HL-60 (cell line): Measurements from ENCODE around the gene ELMO1.
A peak's percentile ranks its signal among the peaks of the same experiment; 100 is the strongest.

Source experiments
- DNase-seq, 2 experiments: peaks; one replicate each; pipeline ENCODE4 v3.0.0-alpha.2; 2010 to 2020; ENCODE audit warnings: low read depth in 1 of 2, low spot score in 1 of 2
- H3K27ac ChIP-seq: fragments of 250-450 bp; sonication (Bioruptor Pico); replicated peaks from 2 replicates; pipeline ENCODE4 v1.5.1; 2020; ENCODE audit warnings: mild to moderate bottlenecking, moderate library complexity
- H3K27me3 ChIP-seq: fragments of 250-450 bp; sonication (Bioruptor Pico); 2 replicates; pipeline ENCODE4 v1.5.1; 2021; ENCODE audit warnings: mild to moderate bottlenecking, moderate library complexity; ENCODE audit not compliant: insufficient read depth, poor library complexity, severe bottlenecking
- H3K4me3 ChIP-seq: replicated peaks from 2 replicates; pipeline ENCODE4 v1.5.1; 2011; ENCODE audit warnings: mild to moderate bottlenecking, control low read depth, low read length; ENCODE audit not compliant: insufficient read depth
- GABPA ChIP-seq: IDR thresholded peaks from 2 replicates; pipeline ENCODE4 v1.6.1; 2012; ENCODE audit warnings: low read depth
- POLR2AphosphoS5 ChIP-seq: IDR thresholded peaks from 2 replicates; pipeline ENCODE4 v1.6.1; 2012; ENCODE audit warnings: low read depth
- SPI1 ChIP-seq: IDR thresholded peaks from 2 replicates; pipeline ENCODE4 v1.6.1; 2012; ENCODE audit warnings: low read depth, mild to moderate bottlenecking, borderline replicate concordance
- TF ChIP-seq, protein P1 (sequence below): IDR thresholded peaks from 2 replicates; pipeline ENCODE4 v1.6.1; 2012; ENCODE audit warnings: low read depth; ENCODE audit not compliant: insufficient replicate concordance
- TF ChIP-seq, protein P2 (sequence below): IDR thresholded peaks from one replicate; pipeline ENCODE4 v1.5.1; 2011; ENCODE audit warnings: low read length, control low read depth, inconsistent platforms; ENCODE audit not compliant: insufficient read depth

Gene ELMO1

DNA sequence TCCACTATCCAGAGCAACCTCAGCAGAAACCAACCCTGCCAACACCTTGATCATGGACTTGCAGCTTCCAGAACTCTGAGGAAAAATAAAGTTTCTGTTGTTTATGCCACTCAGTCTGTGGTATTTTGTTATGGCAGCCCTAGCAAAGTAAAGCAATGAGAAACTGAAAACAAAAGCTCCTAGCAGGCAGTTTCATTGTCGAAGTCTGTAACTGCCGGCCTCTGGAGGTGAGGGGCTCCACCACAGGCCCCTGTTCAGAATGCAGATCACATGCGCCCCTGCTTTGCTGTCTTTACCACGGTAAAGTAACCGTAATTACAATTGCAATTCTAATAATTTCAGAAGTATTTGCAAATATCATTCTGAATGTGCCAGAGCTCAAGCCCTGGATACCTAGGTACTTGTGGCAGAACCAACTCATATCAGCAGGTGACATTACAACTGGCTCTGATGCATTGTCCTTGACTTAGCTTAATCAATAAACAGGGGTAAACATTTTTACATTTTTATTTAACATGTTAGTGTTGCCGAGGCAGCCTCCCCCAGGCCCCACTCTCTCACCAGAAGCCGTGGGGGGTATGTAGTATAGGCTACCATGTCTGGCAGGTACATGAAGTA lies 193.2 kb downstream of the ELMO1 start:
- no peaks in the 10 kb centered on the region for H3K27me3 ChIP-seq
- TF ChIP-seq GABPA (no peak), SPI1 (no peak), POLR2AphosphoS5 (no peak)
- TF ChIP-seq, protein P1, sequence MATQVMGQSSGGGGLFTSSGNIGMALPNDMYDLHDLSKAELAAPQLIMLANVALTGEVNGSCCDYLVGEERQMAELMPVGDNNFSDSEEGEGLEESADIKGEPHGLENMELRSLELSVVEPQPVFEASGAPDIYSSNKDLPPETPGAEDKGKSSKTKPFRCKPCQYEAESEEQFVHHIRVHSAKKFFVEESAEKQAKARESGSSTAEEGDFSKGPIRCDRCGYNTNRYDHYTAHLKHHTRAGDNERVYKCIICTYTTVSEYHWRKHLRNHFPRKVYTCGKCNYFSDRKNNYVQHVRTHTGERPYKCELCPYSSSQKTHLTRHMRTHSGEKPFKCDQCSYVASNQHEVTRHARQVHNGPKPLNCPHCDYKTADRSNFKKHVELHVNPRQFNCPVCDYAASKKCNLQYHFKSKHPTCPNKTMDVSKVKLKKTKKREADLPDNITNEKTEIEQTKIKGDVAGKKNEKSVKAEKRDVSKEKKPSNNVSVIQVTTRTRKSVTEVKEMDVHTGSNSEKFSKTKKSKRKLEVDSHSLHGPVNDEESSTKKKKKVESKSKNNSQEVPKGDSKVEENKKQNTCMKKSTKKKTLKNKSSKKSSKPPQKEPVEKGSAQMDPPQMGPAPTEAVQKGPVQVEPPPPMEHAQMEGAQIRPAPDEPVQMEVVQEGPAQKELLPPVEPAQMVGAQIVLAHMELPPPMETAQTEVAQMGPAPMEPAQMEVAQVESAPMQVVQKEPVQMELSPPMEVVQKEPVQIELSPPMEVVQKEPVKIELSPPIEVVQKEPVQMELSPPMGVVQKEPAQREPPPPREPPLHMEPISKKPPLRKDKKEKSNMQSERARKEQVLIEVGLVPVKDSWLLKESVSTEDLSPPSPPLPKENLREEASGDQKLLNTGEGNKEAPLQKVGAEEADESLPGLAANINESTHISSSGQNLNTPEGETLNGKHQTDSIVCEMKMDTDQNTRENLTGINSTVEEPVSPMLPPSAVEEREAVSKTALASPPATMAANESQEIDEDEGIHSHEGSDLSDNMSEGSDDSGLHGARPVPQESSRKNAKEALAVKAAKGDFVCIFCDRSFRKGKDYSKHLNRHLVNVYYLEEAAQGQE = no peak
- TF ChIP-seq, protein P2, sequence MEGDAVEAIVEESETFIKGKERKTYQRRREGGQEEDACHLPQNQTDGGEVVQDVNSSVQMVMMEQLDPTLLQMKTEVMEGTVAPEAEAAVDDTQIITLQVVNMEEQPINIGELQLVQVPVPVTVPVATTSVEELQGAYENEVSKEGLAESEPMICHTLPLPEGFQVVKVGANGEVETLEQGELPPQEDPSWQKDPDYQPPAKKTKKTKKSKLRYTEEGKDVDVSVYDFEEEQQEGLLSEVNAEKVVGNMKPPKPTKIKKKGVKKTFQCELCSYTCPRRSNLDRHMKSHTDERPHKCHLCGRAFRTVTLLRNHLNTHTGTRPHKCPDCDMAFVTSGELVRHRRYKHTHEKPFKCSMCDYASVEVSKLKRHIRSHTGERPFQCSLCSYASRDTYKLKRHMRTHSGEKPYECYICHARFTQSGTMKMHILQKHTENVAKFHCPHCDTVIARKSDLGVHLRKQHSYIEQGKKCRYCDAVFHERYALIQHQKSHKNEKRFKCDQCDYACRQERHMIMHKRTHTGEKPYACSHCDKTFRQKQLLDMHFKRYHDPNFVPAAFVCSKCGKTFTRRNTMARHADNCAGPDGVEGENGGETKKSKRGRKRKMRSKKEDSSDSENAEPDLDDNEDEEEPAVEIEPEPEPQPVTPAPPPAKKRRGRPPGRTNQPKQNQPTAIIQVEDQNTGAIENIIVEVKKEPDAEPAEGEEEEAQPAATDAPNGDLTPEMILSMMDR = no peak
- H3K27ac ChIP-seq = no peak overlapping the region
- no peak for DNase-seq
- H3K4me3 ChIP-seq = no peak overlapping the region

DNA sequence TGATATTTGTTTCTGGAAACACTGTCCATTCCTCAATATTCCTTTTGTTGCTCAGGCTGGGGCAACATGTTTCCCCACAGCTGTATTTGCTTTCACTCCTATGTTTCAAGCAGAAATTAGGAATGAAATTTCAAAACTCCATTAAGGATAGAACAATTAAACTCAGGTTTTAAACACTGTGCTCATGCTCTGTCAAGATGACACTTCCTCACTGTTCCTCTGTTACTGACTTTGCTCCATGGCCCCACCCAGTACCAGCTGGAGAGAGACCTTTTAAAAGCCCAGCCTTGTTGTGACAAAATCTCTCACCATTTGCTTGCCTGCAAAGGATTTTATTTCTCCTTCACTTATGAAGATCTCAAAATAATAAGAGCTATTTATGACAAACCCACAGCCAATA lies 197.4 kb downstream of the ELMO1 start:
- DNase-seq = peak in 1 of 2 experiments; percentile 38
- Histone ChIP-seq H3K27me3 (no peaks in the 10 kb centered on the region), H3K4me3 (no peak overlapping the region), H3K27ac (no peak overlapping the region)
- no peak for TF ChIP-seq POLR2AphosphoS5
- TF ChIP-seq SPI1 = peak; percentile 51; the same call in 1 of the 2 replicates

DNA sequence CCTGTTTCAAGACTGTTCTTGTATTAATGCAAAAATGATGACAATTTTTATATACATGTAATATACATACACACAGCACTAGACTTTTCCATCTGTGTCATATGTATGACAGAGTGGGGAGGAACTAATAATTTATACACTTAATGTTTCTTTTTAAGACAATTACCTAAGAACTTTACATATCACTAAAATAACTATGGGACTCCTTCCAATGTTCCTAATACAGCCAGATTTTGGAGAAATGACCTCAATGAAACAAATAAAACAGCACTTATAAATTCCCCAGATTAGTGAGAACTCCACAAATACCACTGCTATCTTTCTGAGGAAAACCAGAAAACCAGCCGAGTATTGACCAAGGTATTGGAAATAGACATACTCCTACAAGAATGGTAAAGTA lies 199.4 kb downstream of the ELMO1 start:
- Histone ChIP-seq H3K27ac (no peak overlapping the region), H3K4me3 (no peak overlapping the region), H3K27me3 (no peaks in the 10 kb centered on the region)
- TF ChIP-seq GABPA (no peak), POLR2AphosphoS5 (no peak), SPI1 (no peak)
- TF ChIP-seq, protein P2 = no peak
- TF ChIP-seq, protein P1 = no peak
- no peak for DNase-seq

DNA sequence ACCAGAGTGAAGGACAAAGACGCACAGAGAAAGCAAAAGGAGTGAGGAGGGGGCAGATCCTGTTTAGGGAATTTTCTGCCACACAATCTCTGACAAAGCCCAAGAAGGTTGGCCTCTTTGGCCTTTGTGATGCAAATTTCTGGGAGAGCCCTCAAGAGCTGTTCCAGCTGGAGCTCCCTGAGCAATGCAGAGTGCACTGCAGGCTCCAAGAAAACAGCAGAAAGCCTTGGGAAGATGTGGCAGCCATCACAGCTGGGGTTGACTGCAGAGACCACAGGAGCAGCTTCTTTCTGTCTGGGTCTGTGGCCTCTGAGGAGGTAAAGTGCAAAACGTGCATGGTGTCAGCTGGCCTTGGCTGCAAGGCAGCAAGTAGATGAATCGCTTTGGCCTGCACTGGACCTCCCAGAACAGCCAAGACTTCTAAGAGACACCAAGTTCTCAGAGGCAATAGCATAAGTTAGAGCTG lies 200.2 kb downstream of the ELMO1 start:
- TF ChIP-seq SPI1 = no peak
- TF ChIP-seq, protein P1 = no peak
- TF ChIP-seq, protein P2 = no peak
- no peak for TF ChIP-seq GABPA
- TF ChIP-seq POLR2AphosphoS5 = no peak
- H3K27me3 ChIP-seq = no peaks in the 10 kb centered on the region
- DNase-seq = no peak
- H3K27ac ChIP-seq = no peak overlapping the region
- H3K4me3 ChIP-seq = no peak overlapping the region
